ENCODE data around the gene NSF. TPM values are rescaled to one million over a fixed set of nuclear protein-coding genes. Genes with fewer than 3 reads are reported as not detected.

Gene NSF
- total and polyA plus RNA-seq, 2 donors (not counting 3 experiments of a cell fraction or from before 2014, with no cell fraction given), result 18.5 to 43.7 TPM

- FAIRE-seq, result peak; percentile 31
Measured at GRCh38 chr17:46774108-46774737, 183.8 kb downstream of the NSF start.

More at GRCh38 chr17:46774108-46774737, 183.8 kb downstream of the NSF start:
- no peak for DNase-seq (ENCODE audit: low read depth, low spot score)
- H3K27ac ChIP-seq (ENCODE audit: insufficient read depth, low read depth, low read length), result no peak overlapping the region
- no peak overlapping the region for H2AFZ ChIP-seq (ENCODE audit: low read depth, low read length)
- H3K36me3 ChIP-seq (ENCODE audit: control insufficient read depth in 2 of 2, extremely low read depth in 1 of 2, insufficient read depth in 2 of 2, low read length in 2 of 2), result no peaks in the 10 kb centered on the region
- H3K79me2 ChIP-seq (ENCODE audit: control insufficient read depth, insufficient read depth, low read length), result no peaks in the 10 kb centered on the region
- BruUV-seq (replicated peaks), result no TSS peak
- H3K9ac ChIP-seq (replicated peaks; ENCODE audit: extremely low read depth, insufficient read depth, low read length), result no peak overlapping the region
- dilution Hi-C loops (cut with MboI; ENCODE audit: extremely low pct_ligation_motif_present, low sequenced_read_pairs), result no loop called here
- no peaks in the 10 kb centered on the region for H3K9me1 ChIP-seq (replicated peaks; ENCODE audit: control insufficient read depth, extremely low read depth, insufficient read depth, low read length)
- CTCF ChIA-PET, result interaction anchor here (1.0 to 1.4 kb wide), 2 partner anchors 9 to 61 kb away, joined by 3 to 4 read pairs; no protein-coding TSS in a partner anchor
- no peaks in the 10 kb centered on the region for H3K9me3 ChIP-seq (replicated peaks; ENCODE audit: control insufficient read depth, insufficient read depth, low read length)
- TF ChIP-seq POLR2AphosphoS5 (IDR thresholded peaks at IDR 0.05; ENCODE audit: insufficient read depth, low read depth, low read length) (no peak), EZH2 (IDR thresholded peaks at IDR 0.05; ENCODE audit: borderline replicate concordance, low read depth, low read length, severe bottlenecking) (no peak), MYC (IDR thresholded peaks at IDR 0.05; ENCODE audit: low read depth, low read length) (no peak), FOS (IDR thresholded peaks at IDR 0.05; ENCODE audit: borderline replicate concordance, insufficient read depth, low read length) (no peak), GATA2 (IDR thresholded peaks at IDR 0.05; ENCODE audit: insufficient read depth, insufficient read length, low read depth, low read length) (no peak), POLR2A (IDR thresholded peaks at IDR 0.05; ENCODE audit: low read depth, low read length) (no peak), JUN (IDR thresholded peaks at IDR 0.05; ENCODE audit: borderline replicate concordance, insufficient read depth, insufficient read length, low read depth) (no peak), CTCF (IDR thresholded peaks at IDR 0.05; ENCODE audit: extremely low read depth in 1 of 2, insufficient read depth in 1 of 2, low read depth in 1 of 2, low read length in 2 of 2) (no peak), MAX (IDR thresholded peaks at IDR 0.05; ENCODE audit: insufficient read depth, insufficient read length) (no peak)
- intact Hi-C loops (cut with micrococcal nuclease), result no loop called here
- H3K4me2 ChIP-seq (ENCODE audit: insufficient read depth, low read length), result no peak overlapping the region
- no peak overlapping the region for H3K4me3 ChIP-seq (replicated peaks in 1 of 3; ENCODE audit: insufficient read depth in 1 of 3, low read depth in 1 of 3, low read length in 3 of 3)
- peaks cover 0 to 2% of the 10 kb centered on the region in 2 experiments for H3K27me3 ChIP-seq (ENCODE audit: control insufficient read depth in 2 of 2, insufficient read depth in 2 of 2, low read length in 2 of 2)
- no peaks in the 10 kb centered on the region for H4K20me1 ChIP-seq (replicated peaks; ENCODE audit: control insufficient read depth, extremely low read depth, insufficient read depth, low read length)
- H3K4me1 ChIP-seq (ENCODE audit: control insufficient read depth, extremely low read depth, insufficient read depth, low read length), result peaks cover 2% of the 10 kb centered on the region
- POLR2A ChIA-PET, result no interaction called here
